Activated T-cell treated with anti-CD3 and anti-CD28 coated beads, Interleukin-2, amount 50 U/mL, for 24 hours (primary cell): ENCODE results near the gene RGS7.
"Not testable (repeated sequence)": the region's sequence is repeated elsewhere in the genome, so short reads cannot be mapped to it uniquely, and the experiment has no call there.

Experiments
- DNase-seq: peaks from one replicate; pipeline ENCODE4 v3.0.0-alpha.2; 2020
- H3K27ac Mint-ChIP-seq: 2 replicates; pipeline ENCODE4 v1.8.0; 2020; ENCODE audit warnings: mild to moderate bottlenecking, mixed read lengths
- H3K27me3 Mint-ChIP-seq: 2 replicates; pipeline ENCODE4 v1.8.0; 2020; ENCODE audit warnings: mixed read lengths
- H3K36me3 Mint-ChIP-seq: 2 replicates; pipeline ENCODE4 v1.8.0; 2020; ENCODE audit warnings: low read depth, mixed read lengths
- H3K4me1 Mint-ChIP-seq: 2 replicates; pipeline ENCODE4 v1.8.0; 2020; ENCODE audit warnings: low read depth, mixed read lengths
- H3K4me3 Mint-ChIP-seq: 2 replicates; pipeline ENCODE4 v1.8.0; 2020; ENCODE audit warnings: mild to moderate bottlenecking, moderate library complexity, mixed read lengths
- H3K9me3 Mint-ChIP-seq: 2 replicates; pipeline ENCODE4 v1.8.0; 2020; ENCODE audit warnings: mixed read lengths

Gene RGS7

GRCh38 chr1:241172486-241172885, 184.5 kb downstream of the RGS7 start:
- Mint-ChIP-seq H3K27me3 (no peaks in the 10 kb centered on the region), H3K27ac (no peak overlapping the region), H3K4me3 (no peak overlapping the region), H3K4me1 (no peaks in the 10 kb centered on the region), H3K9me3 (peaks cover 10% of the 10 kb centered on the region), H3K36me3 (no peaks in the 10 kb centered on the region)
- no peak for DNase-seq

GRCh38 chr1:241171991-241172390, 185.0 kb downstream of the RGS7 start:
- no peaks in the 10 kb centered on the region for H3K36me3 Mint-ChIP-seq
- no peak overlapping the region for H3K27ac Mint-ChIP-seq
- no peaks in the 10 kb centered on the region for H3K27me3 Mint-ChIP-seq

GRCh38 chr1:241167121-241167630, 189.8 kb downstream of the RGS7 start:
- Mint-ChIP-seq H3K4me3 (no peak overlapping the region), H3K27ac (no peak overlapping the region), H3K36me3 (no peaks in the 10 kb centered on the region), H3K9me3 (peaks cover 8% of the 10 kb centered on the region), H3K4me1 (no peaks in the 10 kb centered on the region), H3K27me3 (no peaks in the 10 kb centered on the region)
- DNase-seq = no peak

More at GRCh38 chr1:241171991-241172390, 185.0 kb downstream of the RGS7 start:
- Mint-ChIP-seq H3K4me3 (no peak overlapping the region), H3K9me3 (peaks cover 9% of the 10 kb centered on the region), H3K4me1 (no peaks in the 10 kb centered on the region)
- no peak for DNase-seq

- no peak overlapping the region for H3K27ac Mint-ChIP-seq
- no peak for DNase-seq
- H3K4me1 Mint-ChIP-seq = no peaks in the 10 kb centered on the region
- peaks cover 10% of the 10 kb centered on the region for H3K9me3 Mint-ChIP-seq
- H3K36me3 Mint-ChIP-seq = no peaks in the 10 kb centered on the region
- no peak overlapping the region for H3K4me3 Mint-ChIP-seq
- no peaks in the 10 kb centered on the region for H3K27me3 Mint-ChIP-seq
Measured at GRCh38 chr1:241166625-241167024, 190.4 kb downstream of the RGS7 start.

- H3K4me3 Mint-ChIP-seq, H3K27me3 Mint-ChIP-seq, H3K4me1 Mint-ChIP-seq, DNase-seq, H3K36me3 Mint-ChIP-seq, H3K27ac Mint-ChIP-seq: not testable (repeated sequence)
- H3K9me3 Mint-ChIP-seq = peaks cover 10% of the 10 kb centered on the region
Measured at GRCh38 chr1:241165256-241165655, 191.7 kb downstream of the RGS7 start.

- no peaks in the 10 kb centered on the region for H3K4me1 Mint-ChIP-seq
- H3K4me3 Mint-ChIP-seq = no peak overlapping the region
- H3K36me3 Mint-ChIP-seq = no peaks in the 10 kb centered on the region
Measured at GRCh38 chr1:241163363-241163762, 193.6 kb downstream of the RGS7 start.

GRCh38 chr1:241161188-241161689, 195.8 kb downstream of the RGS7 start:
- Mint-ChIP-seq H3K36me3 (no peaks in the 10 kb centered on the region), H3K4me1 (no peaks in the 10 kb centered on the region), H3K9me3 (peaks cover 7% of the 10 kb centered on the region), H3K27me3 (no peaks in the 10 kb centered on the region), H3K4me3 (no peak overlapping the region), H3K27ac (no peak overlapping the region)
- no peak for DNase-seq

More at GRCh38 chr1:241163363-241163762, 193.6 kb downstream of the RGS7 start:
- Mint-ChIP-seq H3K9me3 (peaks cover 10% of the 10 kb centered on the region), H3K27me3 (no peaks in the 10 kb centered on the region), H3K27ac (no peak overlapping the region)
- DNase-seq = no peak

- no peak overlapping the region for H3K27ac Mint-ChIP-seq
- H3K9me3 Mint-ChIP-seq = peaks cover 8% of the 10 kb centered on the region
- no peaks in the 10 kb centered on the region for H3K4me1 Mint-ChIP-seq
- H3K4me3 Mint-ChIP-seq = no peak overlapping the region
- DNase-seq = no peak
- no peaks in the 10 kb centered on the region for H3K36me3 Mint-ChIP-seq
- H3K27me3 Mint-ChIP-seq = no peaks in the 10 kb centered on the region
Measured at GRCh38 chr1:241157435-241157834, 199.6 kb downstream of the RGS7 start.

- no peaks in the 10 kb centered on the region for H3K4me1 Mint-ChIP-seq
- no peaks in the 10 kb centered on the region for H3K36me3 Mint-ChIP-seq
- H3K9me3 Mint-ChIP-seq = peaks cover 5% of the 10 kb centered on the region
- no peak overlapping the region for H3K27ac Mint-ChIP-seq
- no peak for DNase-seq
- H3K27me3 Mint-ChIP-seq = no peaks in the 10 kb centered on the region
- no peak overlapping the region for H3K4me3 Mint-ChIP-seq
Measured at GRCh38 chr1:241156231-241156965, 200.6 kb downstream of the RGS7 start.

GRCh38 chr1:241145881-241146280, 211.1 kb downstream of the RGS7 start:
- Mint-ChIP-seq H3K4me1 (no peaks in the 10 kb centered on the region), H3K4me3 (no peak overlapping the region)

GRCh38 chr1:241143765-241144442, 213.1 kb downstream of the RGS7 start:
- Mint-ChIP-seq H3K27ac (no peak overlapping the region), H3K27me3 (no peaks in the 10 kb centered on the region), H3K4me1 (no peaks in the 10 kb centered on the region), H3K4me3 (no peak overlapping the region), H3K9me3 (peaks cover 2% of the 10 kb centered on the region), H3K36me3 (no peaks in the 10 kb centered on the region)
- no peak for DNase-seq

More at GRCh38 chr1:241145881-241146280, 211.1 kb downstream of the RGS7 start:
- no peak for DNase-seq
- Mint-ChIP-seq H3K9me3 (peaks cover 2% of the 10 kb centered on the region), H3K27me3 (no peaks in the 10 kb centered on the region), H3K27ac (no peak overlapping the region), H3K36me3 (no peaks in the 10 kb centered on the region)

- Mint-ChIP-seq H3K27me3 (no peaks in the 10 kb centered on the region), H3K27ac (no peak overlapping the region), H3K4me3 (no peak overlapping the region), H3K36me3 (no peaks in the 10 kb centered on the region), H3K4me1 (no peaks in the 10 kb centered on the region), H3K9me3 (peaks cover 2% of the 10 kb centered on the region)
- DNase-seq = no peak
Measured at GRCh38 chr1:241142493-241142892, 214.5 kb downstream of the RGS7 start.

GRCh38 chr1:241141646-241142045, 215.4 kb downstream of the RGS7 start:
- not testable (repeated sequence) for H3K27me3 Mint-ChIP-seq, DNase-seq, H3K4me1 Mint-ChIP-seq, H3K36me3 Mint-ChIP-seq, H3K4me3 Mint-ChIP-seq, H3K9me3 Mint-ChIP-seq, H3K27ac Mint-ChIP-seq

- Mint-ChIP-seq H3K9me3 (peaks cover 2% of the 10 kb centered on the region), H3K4me1 (no peaks in the 10 kb centered on the region), H3K36me3 (no peaks in the 10 kb centered on the region), H3K4me3 (no peak overlapping the region), H3K27me3 (no peaks in the 10 kb centered on the region), H3K27ac (no peak overlapping the region)
- no peak for DNase-seq
Measured at GRCh38 chr1:241140670-241141069, 216.3 kb downstream of the RGS7 start.

GRCh38 chr1:241139047-241139446, 218.0 kb downstream of the RGS7 start:
- Mint-ChIP-seq H3K27me3 (no peaks in the 10 kb centered on the region), H3K4me1 (no peaks in the 10 kb centered on the region), H3K9me3 (peaks cover 5% of the 10 kb centered on the region), H3K36me3 (no peaks in the 10 kb centered on the region), H3K27ac (no peak overlapping the region), H3K4me3 (no peak overlapping the region)
- no peak for DNase-seq
